HG02571 (cell line): Measurements from ENCODE around the gene KRT2.

Source experiments
- ATAC-seq: cut with Tn5 transposase; IDR thresholded peaks from one replicate; pipeline ENCODE4 v1.9.1; 2021; ENCODE audit warnings: mild to moderate bottlenecking, moderate library complexity; ENCODE audit not compliant: unreplicated experiment

The KRT2 gene

DNA sequence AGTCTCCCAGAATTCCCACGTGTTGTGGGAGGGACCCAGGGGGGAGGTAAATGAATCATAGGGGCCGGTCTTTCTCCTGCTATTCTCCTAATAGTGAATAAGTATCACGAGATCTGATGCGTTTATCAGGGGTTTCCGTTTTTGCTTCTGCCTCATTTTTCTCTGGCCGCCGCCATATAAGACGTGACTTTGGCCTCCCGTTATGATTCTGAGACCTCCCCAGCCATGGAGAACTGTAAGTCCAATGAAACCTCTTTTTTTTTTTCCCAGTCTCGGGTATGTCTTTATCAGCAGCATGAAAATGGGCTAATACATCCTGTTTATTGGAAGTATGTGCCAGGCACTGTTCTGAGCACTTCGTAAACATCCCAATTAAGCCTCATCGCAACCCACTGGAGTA lies 51.5 kb downstream of the KRT2 start:
- no peak for ATAC-seq

DNA sequence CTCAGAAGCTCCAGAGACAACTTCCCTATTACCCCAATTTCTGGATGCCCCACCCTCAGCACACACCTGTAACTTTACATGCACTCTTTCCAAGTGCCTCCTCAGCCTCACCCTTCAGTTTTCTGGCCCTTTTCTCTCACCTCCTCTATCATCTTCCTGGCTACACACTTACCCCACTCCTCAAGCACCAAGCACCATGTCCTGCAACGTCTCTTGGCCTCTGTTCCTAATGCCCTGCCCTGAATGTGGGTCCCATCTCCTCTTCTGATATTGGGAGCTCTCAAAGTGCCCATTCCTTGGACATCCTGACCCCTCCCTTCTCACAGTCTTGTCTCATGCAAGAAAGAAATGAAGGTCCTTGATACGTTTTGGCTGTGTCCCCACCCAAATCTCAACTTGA lies 51.9 kb downstream of the KRT2 start:
- ATAC-seq, result no peak

DNA sequence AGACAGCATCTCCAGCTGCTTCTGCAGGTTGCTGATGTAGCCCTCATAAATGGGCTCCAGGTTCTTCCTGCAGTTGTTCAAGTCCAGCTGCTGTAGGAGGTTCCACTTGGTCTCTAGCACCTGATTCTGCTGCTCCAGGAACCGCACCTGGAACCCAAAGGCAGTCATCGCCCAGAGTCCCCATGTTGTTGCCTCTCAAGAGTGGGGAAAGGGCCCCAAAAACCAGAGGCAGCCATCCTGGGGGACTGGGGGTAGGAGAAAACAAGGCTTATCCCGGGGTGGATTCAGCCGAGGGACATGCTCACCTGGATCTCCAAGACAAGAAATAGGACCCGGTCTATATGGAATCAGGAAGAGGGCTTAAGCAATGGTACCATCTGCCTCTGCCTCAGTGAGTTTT lies 53.0 kb downstream of the KRT2 start:
- no peak for ATAC-seq
